ENCODE measurements around the gene BGN.

DNA sequence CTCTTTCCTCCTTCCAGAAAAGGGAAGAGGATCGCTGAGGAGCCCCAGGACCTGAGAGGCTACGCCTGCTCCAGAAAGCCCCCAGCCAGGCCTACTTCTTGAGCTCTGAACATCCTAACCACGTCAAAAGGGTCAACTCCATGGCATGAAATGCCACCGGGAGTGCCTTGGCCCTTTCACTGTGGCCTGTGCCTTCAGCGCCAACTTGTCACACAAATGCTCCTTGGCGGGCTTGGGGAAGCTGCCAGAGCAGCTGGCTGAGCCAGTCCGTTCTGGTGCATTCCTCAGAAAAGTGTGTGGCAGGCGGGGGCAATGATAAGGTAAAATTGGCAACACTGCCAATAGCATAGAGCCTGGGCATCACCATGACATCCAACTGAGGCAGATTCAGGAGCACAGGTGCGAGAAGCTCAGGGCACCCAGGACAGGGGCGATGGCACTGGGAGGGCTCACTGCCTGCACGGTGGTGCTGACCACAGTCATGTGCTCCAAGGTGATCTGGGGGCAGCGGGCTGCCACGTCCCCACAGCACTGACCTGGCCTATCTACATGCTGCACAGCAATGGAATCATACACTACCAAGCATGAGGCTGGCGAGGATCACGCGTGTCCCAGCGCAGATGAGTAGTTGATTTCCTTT is 36.8 kb upstream of the BGN start:
- TF ChIP-seq EZH2 (IDR thresholded peaks at IDR 0.05; ENCODE audit: insufficient read depth, poor library complexity, severe bottlenecking) (no peak), EZH2phosphoT487 (IDR thresholded peaks at IDR 0.05; ENCODE audit: insufficient read depth, low read depth) (no peak)

Data from GM23248 (cell line).